Muscle of back (tissue), 11 donors: ENCODE measurements around the gene KCTD1. TPM values are rescaled to one million over a fixed set of nuclear protein-coding genes. Genes with fewer than 3 reads are reported as not detected.

Experiments used
- DNase-seq, 3 donors: peaks; one replicate each; pipeline versions ENCODE4 v3.0.0 to v3.0.0-alpha.2; 2013
- polyA plus RNA-seq, 10 donors: library from polyadenylated mRNA; unstranded; fragments of 120-200 nt; gene quantifications; one replicate each; pipeline ENCODE4 v1.2.1, GENCODE V29; 2013; ENCODE audit not compliant: insufficient read length in 10 of 10

KCTD1 gene
- polyA plus RNA-seq, 10 donors: 4.0 to 15.5 (median 6.0) TPM

DNA sequence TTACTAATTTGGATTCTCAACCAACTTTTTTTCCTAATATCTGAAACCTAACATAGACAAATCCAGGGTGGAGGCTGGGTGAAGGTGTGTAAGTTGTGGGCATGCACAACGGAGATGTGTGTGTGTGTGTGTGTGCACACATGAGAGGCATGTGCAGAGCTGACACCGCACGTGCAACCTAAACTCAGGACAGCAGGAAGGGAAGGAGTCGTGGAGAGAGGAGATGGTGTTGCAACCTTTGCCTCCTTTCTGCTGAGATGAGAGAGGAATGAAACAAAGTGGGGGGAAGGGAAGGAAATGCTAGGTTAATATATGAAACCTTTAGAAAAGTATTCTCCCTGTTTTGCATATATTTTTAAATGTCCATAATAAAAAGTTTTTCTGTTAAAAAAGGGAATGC is 64.7 kb downstream of the KCTD1 start:
- no peak for DNase-seq

DNA sequence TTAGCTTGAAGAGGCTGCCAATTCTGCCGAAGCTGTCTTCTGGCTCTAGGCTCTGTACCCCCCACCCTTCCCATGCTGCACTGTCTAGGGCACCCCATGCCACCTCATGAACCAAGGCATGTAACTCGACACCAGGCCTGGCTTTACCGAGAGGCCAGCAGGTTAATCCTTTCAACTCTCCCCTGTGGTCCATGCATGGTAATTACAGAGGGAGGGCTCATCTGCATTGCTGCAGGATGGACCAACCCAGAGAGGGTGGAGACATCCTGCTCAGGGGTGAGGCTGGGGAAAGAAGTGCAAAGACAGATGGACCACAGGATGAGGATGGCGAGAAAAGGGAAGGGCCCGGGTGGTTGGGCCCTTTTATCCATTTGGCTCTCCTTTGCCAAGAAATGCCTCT is 65.8 kb downstream of the KCTD1 start:
- no peak for DNase-seq

DNA sequence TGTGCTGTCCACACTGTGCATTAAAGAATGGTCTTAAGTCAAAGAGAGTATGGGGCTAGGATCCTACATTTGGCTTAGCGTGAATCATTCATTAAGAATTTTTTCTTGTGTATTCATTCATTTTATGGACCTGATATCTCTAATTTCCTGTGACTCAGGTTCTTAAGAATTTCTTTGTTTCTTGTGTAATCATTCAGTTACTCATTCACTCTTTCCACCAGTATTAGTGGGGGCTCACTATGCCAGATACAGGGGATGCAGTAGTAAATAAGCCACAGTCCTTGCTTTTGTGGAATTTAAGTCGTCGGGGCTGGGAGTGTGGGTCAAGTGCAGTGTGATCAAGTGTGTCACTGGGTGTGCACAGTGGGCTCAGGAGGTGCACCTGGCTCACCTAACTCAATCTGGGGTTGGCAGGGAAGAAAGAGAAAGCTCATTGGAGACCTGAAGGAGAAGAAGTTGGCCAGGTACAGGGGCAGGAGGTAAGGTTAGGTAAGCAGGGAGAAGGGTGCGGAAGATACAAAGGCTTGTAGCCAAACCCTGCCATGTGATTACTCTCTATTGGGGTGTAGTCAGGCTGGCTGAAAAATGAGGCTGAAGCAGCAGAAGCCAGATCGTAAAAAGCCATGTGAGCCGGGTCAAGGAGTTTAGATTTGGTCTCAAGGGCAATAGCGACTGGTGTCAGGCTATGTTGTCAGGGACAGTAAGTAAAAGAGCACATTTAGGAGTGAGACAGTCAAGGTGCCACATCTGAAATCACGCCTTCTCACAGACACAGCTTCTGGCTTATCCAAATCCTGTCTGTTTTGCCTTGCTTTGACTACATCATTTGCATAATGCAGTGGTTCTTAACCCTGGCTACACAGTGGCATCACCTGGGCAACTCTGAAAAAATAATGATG is 67.2 kb downstream of the KCTD1 start:
- DNase-seq: peak in 1 of 3 donors; percentile 87

DNA sequence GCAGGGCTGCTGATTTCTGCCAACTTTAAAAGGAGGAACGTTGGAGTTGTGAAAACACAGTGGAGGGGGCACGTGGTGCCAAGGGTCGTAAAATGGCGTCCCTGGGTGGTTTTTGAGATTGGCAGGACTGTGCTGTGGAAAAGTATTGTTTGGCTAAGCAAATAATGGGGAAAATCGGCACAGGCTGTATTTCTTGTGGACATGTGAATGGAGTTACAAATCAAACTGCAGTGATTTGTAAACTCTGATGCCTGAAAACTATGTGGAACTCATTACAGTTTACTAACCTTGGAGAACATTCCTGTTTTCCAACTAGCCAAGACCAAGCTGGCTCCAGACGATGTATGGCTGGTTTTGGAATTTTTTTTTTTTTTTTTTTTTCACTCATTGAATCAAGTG is 68.7 kb downstream of the KCTD1 start:
- DNase-seq: peak in 1 of 3 donors; percentile 46

DNA sequence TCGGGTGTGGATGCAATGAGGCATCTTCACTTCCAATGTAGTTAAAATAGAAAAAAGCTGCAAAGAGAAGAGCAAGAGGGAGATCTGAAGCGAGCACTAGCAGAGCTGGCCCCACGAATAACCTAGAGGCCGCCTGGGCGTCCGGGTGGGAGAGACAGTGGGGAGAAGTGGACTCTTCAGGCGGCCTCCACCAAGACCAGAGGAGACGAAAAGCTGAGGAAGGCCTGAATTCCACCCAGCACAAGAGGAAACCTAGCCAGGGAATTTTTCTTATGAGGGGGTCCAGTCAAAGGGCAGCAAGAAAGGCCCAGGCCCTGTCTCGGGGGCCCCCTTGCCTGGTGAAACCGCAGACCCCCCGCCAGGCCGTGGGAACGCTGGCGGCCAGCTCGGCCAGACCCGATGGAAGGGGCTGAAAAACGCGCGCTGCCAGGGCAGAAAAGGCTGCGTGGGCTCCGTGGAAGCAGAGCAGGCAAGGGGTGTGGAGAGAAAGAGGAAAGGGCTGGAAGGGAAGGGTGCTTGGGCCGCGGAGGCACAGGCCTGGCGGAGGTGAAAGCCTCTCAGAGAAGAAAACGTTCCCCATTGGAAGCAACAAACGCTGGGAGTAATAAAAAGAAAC is 69.2 kb downstream of the KCTD1 start:
- DNase-seq: no peak

DNA sequence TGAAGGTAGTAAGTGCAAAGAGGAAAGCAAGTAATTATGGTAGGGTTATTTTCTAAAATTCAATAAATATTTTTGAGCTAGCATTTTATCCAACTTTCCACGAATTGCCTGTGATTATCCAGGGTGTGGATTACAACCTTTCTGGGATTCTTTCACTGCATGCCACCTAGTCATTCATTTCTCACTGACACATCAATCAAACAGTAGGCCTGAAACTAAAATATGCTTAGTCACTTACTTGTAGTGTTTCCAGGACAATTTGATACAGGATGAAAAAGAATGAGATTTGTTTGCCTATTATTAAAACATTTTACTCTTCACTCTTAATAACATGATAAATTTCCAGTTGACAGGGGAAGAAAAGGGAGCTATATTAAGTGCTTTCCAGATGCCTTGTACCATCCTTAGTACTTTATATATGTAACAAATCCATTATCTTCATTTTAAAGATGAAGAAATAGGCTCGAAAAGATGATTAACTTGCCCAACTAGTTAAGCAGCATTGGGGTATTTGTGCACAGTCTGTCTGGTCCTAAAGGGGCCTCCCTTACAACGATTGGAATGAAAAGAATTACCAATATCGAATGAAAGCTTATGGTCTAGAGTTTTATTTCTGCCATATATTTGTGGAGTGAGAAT is 70.4 kb downstream of the KCTD1 start:
- DNase-seq: no peak

DNA sequence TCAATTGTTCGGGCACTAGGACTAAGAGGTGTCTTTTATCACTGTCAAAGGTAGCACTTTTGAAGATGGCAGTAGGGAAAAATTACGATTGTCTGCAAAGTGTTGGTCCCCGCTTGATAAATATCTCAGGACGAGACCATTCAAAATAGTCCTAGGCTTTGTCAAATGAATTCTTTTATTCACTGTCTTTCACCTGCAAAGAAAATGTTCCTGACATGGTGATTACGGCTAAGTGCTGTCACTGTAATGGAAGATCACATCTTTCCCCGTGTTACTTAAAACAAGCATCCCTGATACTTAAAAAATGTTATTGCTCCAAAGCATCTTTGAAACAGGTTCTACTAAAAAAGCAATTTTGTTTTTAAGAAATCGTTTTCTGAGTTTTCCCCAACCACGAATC is 71.7 kb downstream of the KCTD1 start:
- no peak for DNase-seq

DNA sequence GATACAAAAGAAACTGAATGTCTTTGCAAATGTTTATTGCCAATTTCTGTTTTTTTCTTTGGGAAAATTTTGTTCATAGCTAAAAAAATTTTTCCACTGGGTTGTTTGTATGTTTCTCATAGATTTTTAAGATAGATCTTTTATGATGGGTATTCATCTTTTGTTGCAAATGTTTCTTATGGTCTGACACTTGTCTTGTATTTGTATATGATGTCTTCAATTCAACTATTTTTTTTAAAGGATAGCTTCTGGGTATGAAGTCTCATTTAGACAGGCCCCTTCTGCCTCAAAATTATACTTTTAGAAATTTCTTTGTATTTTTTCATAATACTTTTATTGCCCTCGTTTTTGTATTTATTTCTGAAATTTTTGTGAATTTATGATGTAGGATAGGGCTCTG is 73.8 kb downstream of the KCTD1 start:
- no peak for DNase-seq

DNA sequence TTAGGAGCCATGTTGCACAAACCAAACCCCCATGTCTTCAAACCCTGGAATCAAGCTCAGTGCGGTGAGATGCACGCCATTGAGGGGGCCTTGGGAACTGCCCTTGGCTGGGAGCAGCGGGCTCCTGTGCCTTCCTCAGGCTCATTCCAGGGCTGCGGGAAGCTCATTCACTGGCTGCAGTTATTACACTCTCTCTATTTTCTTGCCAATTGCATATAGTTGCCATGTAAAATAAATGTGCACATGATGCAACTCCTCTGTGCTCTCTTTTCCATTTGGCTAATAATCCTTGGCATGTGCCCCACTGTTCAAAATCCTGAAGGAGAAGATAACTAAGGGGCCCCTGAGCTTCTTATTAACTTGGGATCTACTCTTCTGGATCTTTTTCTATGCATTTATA is 74.7 kb downstream of the KCTD1 start:
- DNase-seq: peak in 1 of 3 donors; percentile 44

DNA sequence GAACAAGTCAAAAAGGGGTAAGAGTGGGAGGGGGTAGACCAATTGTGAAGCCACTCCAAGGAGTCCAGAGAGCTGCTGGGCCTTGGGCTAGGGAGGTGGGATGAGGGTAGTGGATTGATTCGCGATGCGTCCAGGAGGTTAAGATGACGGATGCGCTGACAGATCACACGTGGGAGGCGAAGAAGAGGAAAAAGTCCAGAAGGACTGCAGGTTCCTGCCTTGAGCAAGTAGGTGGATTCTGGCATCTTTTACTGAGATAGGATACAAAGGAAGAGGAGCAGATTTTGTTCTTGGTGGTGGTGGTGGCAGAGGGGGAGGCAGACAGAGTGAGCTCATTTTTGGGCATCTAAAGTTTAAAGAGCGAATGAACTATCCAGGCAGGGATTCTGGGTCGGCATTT is 76.5 kb downstream of the KCTD1 start:
- no peak for DNase-seq

DNA sequence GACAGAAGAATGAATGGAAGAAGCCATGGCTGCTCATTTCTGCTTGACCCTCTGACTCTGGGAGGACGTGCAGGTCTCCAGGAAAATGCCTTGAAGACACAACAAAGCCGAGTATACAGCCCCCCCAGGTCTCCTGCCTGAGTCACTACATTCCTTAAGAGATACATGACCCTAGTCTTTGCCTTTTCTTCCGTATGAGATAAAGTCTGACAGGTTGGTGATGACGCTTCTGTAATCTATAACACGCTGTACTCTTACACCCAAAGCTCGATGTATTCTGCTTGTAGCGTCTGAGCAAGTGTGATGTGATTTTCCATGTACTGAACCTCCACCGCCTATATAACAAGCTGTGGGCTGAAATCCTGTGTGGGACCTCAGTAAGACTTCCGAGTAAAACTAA is 77.3 kb downstream of the KCTD1 start:
- no peak for DNase-seq

DNA sequence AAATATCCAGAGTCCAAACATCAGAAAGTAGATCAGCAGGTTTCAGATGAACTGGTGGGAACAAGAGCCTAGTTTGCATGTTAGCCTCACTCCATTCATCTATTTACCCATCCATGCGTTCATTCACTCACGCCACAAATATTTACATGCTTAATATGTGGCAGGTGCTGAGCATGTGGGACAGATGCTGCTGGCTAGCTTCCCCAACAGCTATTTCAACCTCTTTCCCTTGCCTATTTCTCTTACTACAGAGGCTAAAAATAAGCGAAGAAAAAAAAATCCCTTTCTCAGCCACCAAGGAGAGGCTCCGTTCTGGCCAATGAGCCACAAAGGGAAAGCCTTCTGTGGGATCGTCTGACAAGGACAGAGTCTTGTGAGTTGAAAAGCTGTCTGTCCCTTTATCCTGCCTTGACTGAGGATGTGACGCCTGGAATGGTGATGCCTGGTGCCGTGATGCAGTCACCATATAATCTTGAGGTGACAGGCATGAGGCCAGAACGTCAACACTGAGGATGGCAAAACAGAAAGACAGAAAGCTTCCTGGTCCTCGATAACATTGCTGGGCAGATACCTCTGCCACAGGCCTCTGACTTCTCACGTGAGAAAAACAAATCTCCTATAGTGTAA is 78.2 kb downstream of the KCTD1 start:
- peak; percentile 23 to 65 (median 33) for DNase-seq

DNA sequence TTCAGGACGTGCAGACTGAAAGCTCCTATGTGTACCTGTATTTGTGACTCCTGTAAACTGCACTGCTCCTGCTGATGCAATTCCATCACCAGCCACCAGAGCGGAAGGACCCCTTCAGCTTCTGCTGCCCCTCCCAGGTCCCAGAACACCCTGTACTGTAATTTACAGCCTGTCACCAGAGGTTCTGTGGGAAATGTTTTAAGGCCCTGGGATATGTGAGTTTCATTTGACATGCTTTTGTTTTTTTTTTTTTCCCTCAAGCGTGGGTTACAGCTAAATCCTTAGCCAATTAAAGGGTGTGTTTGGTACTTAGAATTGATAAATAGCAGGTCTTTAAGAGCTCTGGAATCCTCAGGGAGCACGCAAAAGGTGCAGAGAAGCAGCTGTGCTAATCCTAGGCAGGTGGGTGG is 79.4 kb downstream of the KCTD1 start:
- DNase-seq: no peak

DNA sequence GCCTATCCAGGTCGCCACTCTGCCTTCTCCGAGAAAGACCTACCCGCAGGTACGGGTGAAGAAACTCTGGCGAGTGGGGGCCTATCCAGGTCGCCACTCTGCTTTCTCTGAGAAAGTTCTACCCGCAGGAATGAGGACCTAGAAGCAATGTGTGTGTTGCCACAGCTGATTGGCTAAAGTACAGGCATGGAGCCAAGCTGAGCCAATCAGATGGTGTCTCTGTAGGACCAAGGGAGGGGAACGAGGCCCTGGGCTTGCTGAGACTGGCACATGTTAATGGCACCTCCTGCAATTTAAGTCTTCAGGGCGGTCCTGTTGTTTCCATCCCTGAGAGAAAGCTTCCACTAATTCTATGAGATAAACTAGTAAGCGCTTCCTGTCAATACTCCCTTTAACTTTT is 82.3 kb downstream of the KCTD1 start:
- DNase-seq: no peak

DNA sequence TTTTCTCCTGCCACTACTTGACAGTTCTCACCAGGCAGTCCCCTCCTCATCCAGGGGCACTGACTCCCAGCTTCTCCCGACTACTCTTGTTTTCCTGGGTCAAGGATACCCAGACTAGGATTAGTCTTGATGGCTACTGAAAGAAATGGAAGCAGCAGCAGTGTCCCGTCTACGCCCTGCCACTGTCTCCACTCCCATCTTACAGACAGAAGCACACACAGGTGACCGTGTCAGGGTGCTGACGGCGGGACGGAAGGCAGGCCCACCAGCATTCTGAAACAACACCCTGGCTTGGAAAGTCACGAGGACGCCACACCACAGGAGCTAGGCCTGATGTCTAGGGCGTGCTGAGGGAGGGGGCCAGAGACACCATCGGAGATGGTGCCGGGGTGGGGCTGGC is 82.9 kb downstream of the KCTD1 start:
- DNase-seq: no peak

DNA sequence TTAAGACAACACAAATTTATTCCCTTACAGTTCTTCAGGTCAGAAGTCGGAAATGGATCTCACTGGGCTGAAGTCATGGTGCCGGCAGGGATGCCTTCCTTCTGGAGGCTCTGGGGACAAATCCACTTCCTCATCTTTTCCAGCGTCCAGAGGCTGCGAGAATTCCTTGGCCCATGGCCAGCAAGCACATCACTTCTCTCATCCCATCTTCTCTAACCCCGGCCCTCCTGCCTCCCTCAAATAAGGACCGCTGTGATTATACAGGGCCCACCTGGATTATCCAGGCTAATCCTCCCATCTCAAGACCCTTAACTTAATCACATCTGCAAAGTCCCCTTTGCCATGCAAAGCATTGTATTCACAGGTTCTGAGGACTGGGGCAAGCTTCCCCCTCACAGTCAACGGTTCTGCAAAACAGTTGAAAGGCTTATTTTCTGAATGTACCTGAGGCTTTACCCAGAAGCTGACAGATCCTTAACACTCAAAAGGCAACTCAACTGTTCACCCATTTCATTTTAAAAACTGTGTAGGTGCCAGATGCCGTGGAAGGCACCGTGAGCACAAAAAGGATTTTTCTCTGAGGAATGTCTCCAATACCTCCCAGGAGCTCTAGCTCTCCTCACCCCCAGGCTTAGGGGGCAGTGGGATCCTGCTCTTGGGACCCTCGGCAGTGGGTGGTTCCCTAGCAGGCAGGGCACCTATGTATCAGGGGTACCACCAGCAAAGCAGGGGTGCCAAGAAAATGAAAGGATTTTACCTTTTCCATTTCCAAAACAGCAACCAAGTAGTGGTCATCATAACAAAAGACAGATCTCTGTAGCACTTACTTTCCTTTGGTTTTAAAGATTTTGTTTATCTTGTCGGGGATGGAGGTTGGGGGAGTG is 84.0 kb downstream of the KCTD1 start:
- no peak for DNase-seq

DNA sequence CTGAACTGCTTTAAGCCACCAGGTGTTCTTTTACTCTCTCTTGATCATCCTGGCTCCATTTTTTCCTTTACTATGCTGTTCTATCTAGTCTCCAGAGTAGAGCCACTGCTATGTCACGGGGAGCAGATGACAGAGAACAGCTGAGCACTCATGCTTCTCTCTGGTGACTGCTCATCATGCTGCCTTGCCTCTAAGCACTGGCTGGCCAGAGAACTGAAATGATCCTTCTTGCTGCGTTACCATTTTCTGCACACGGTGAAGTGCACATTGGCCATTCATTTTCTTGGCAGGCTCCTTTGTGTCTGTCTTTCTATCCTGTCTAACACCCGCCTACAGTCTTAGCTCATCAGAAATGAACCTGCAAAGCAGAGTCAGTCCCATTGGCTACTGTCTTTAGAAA is 86.0 kb downstream of the KCTD1 start:
- DNase-seq: no peak

DNA sequence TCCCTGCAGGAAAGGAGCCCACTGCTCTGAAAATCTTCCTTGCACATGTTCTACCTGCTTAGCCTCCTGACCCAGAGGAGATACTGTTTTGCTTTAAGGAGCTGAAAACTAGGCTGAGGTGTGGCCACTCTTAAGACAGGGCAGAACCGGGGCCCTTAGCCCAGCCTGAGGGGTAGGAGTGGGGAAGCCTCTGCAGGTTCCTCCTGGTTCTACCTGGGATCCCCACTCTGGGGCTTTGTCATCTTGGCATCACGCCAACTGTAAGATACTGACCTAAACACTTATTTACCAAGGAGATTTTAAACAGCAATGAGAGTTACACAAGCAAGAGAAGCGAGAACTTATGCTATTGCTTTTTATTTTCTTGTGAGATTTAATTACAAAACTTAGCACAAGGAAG is 86.9 kb downstream of the KCTD1 start:
- DNase-seq: no peak

DNA sequence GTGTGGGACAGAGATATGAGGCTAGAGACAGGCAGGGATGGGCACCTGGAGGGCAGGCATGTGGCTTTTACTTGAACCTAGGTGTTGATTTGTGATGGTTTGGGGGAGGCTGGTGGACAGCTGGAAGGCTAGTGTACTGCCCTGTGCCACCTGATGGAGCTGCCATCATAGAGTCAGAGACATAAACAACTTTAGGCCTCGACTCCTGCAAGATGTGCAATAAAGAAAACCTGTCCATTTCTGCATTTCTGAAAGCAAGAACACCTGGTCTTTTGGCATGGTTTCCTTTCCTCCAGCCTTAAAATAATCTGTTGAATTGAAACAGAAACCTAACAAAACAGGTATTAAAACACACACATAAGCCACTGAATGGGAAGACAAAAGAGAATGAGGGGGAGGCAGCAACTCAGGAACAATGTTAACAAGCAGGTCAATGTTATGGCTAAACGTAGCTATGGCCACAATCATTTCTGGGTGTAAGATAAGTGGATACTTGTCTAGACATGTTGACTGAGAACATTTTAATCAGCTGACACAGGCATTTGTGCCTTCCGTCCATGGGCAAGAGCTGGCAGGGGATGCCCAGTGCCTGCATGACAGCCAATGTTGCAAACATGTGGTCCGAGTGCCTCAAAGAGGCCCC is 87.8 kb downstream of the KCTD1 start:
- no peak for DNase-seq

DNA sequence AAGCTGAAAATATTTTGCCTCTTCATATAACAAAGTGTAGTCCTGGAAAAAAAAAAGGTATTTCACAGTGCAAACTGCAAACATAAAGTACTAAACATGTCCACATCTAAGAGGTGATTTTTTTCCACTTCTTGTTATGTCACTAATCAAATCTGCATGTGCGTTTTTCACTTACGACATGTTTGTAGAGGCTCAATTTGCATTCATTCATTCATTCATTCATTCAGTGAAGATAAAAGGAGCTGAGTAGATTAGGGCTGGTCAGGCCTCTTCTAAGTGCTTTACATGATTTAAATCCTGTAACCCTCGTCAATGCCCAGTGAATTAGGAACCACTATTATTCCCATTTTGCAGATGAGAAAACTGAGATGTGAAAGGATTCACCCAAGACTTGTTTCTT is 88.5 kb downstream of the KCTD1 start:
- no peak for DNase-seq

DNA sequence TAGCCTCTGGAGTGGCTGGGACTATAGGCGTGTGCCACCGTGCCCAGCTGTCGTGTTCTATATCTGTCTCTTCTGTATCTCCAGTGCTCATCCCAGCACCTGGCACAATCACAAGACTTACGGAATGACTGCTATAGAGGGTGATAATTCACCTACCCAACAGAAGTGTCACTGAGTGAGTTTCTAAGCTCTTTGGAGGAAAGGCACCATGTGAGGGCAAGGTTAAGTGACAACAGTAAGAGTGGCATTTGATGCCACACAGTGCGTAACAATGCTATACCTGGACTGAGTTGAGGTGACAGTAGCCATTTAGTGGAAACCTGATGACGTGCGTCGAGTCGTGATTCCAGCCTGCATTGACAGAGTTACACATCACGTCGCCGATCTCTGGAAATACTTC is 89.0 kb downstream of the KCTD1 start:
- no peak for DNase-seq
